SHP77 (cell line): ENCODE measurements around the gene TMEM109.

Experiments used
- DNase-seq, 2 experiments: peaks; one replicate each; lab custom pipeline; 2025; lab: John Stamatoyannopoulos, UW

Gene TMEM109

GRCh38 chr11:60925868-60926267 lies 11.9 kb downstream of the TMEM109 start:
- DNase-seq: no peak

- no peak for DNase-seq
Measured at GRCh38 chr11:60926500-60926899, 12.5 kb downstream of the TMEM109 start.

- no peak for DNase-seq
Measured at GRCh38 chr11:60927061-60927592, 13.2 kb downstream of the TMEM109 start.

GRCh38 chr11:60927600-60927999 lies 13.6 kb downstream of the TMEM109 start:
- no peak for DNase-seq

GRCh38 chr11:60928563-60929001 lies 14.6 kb downstream of the TMEM109 start:
- no peak for DNase-seq

- DNase-seq: no peak
Measured at GRCh38 chr11:60929764-60930163, 15.8 kb downstream of the TMEM109 start.

GRCh38 chr11:60930394-60930793 lies 16.4 kb downstream of the TMEM109 start:
- DNase-seq: no peak

- no peak for DNase-seq
Measured at GRCh38 chr11:60931917-60932316, 18.0 kb downstream of the TMEM109 start.

- no peak for DNase-seq
Measured at GRCh38 chr11:60932605-60933356, 18.8 kb downstream of the TMEM109 start.

GRCh38 chr11:60933416-60934123 lies 19.6 kb downstream of the TMEM109 start:
- DNase-seq: no peak

- no peak for DNase-seq
Measured at GRCh38 chr11:60934124-60934789, 20.3 kb downstream of the TMEM109 start.

- DNase-seq: no peak
Measured at GRCh38 chr11:60934790-60935605, 21.0 kb downstream of the TMEM109 start.

GRCh38 chr11:60935676-60936442 lies 21.9 kb downstream of the TMEM109 start:
- DNase-seq: no peak

- no peak for DNase-seq
Measured at GRCh38 chr11:60936467-60937143, 22.6 kb downstream of the TMEM109 start.

- DNase-seq: no peak
Measured at GRCh38 chr11:60937144-60937527, 23.2 kb downstream of the TMEM109 start.

GRCh38 chr11:60937811-60938210 lies 23.9 kb downstream of the TMEM109 start:
- no peak for DNase-seq

GRCh38 chr11:60938500-60938899 lies 24.5 kb downstream of the TMEM109 start:
- no peak for DNase-seq

- DNase-seq: no peak
Measured at GRCh38 chr11:60939301-60939700, 25.3 kb downstream of the TMEM109 start.

GRCh38 chr11:60939855-60940254 lies 25.9 kb downstream of the TMEM109 start:
- DNase-seq: no peak

GRCh38 chr11:60941371-60942119 lies 27.6 kb downstream of the TMEM109 start:
- no peak for DNase-seq
